Kidney (tissue), 14 donors: Measurements from ENCODE around the gene C11orf71. TPM values are rescaled to one million over a fixed set of nuclear protein-coding genes. Genes with fewer than 3 reads are reported as not detected.

Experiments
- DNase-seq, 5 donors: peaks; one replicate each; pipeline ENCODE4 v3.0.0-alpha.2; 2013 to 2020
- FAIRE-seq: peaks from 2 replicates; lab custom pipeline; 2012; peaks lifted over from hg19 to GRCh38; lab: Jason Lieb, UNC
- H3K27ac ChIP-seq, 2 donors: one replicate each; pipeline ENCODE4 v1.7.0; 2013; ENCODE audit warnings: low read depth in 2 of 2, low read length in 2 of 2, inconsistent platforms in 1 of 2
- H3K27me3 ChIP-seq: one replicate; pipeline ENCODE4 v1.7.1; 2013; ENCODE audit warnings: low read length, inconsistent platforms; ENCODE audit not compliant: control insufficient read depth, insufficient read depth
- H3K36me3 ChIP-seq, 3 donors: one replicate each; pipeline versions ENCODE4 v1.7.0 to v1.7.1; 2013; ENCODE audit warnings: low read length in 3 of 3, control low read depth in 1 of 3, inconsistent platforms in 1 of 3; ENCODE audit not compliant: insufficient read depth in 3 of 3, control insufficient read depth in 2 of 3
- H3K4me1 ChIP-seq, 3 donors: one replicate each; pipeline versions ENCODE4 v1.7.0 to v1.7.1; 2013; ENCODE audit warnings: low read length in 3 of 3, inconsistent platforms in 1 of 3, low read depth in 1 of 3; ENCODE audit not compliant: control insufficient read depth in 2 of 3, insufficient read depth in 2 of 3
- H3K4me3 ChIP-seq, 3 donors: one replicate each; pipeline versions ENCODE4 v1.7.0 to v1.8.1; 2013; ENCODE audit warnings: low read length in 3 of 3, control low read depth in 1 of 3, inconsistent platforms in 1 of 3
- H3K9ac ChIP-seq, 3 donors: one replicate each; pipeline versions ENCODE4 v1.7.0 to v1.7.1; 2013; ENCODE audit warnings: low read length in 3 of 3, control low read depth in 1 of 3, inconsistent platforms in 1 of 3
- H3K9me3 ChIP-seq, 3 donors: one replicate each; pipeline versions ENCODE4 v1.7.0 to v1.7.1; 2013; ENCODE audit warnings: low read length in 3 of 3, control low read depth in 1 of 3, inconsistent platforms in 1 of 3; ENCODE audit not compliant: control insufficient read depth in 2 of 3, insufficient read depth in 1 of 3
- intact Hi-C: fragments of 100-400 bp; cut with DNase I; formaldehyde crosslinking; loops from one replicate; pipeline ENCODE4 v1.11.1; 2022
- polyA plus RNA-seq: library from polyadenylated mRNA; stranded (reverse); fragments of 350-450 nt; fragmentation: Illumina TruSeq; extraction: RNeasy Lipid Tissue Mini Kit (QIAGEN cat#74804); gene quantifications from one replicate; pipeline ENCODE4 v1.2.3, GENCODE V29; 2014; ENCODE audit warnings: low read depth, low replicate concordance; ENCODE audit not compliant: insufficient read depth
- total RNA-seq: library from RNA; stranded (reverse); fragmentation: NEBNext Ultra II Directional; extraction: Animal tissue kit (Norgen Biotek cat#: 25700); gene quantifications from one replicate; pipeline ENCODE4 v1.2.1, GENCODE V29; 2021
- TF ChIP-seq, protein P1 (sequence below): IDR thresholded peaks from 3 replicates; pipeline ENCODE4 v1.5.1; 2012; ENCODE audit warnings: mild to moderate bottlenecking, moderate library complexity, borderline replicate concordance; ENCODE audit not compliant: insufficient read depth; ENCODE audit errors: extremely low read depth
- donor health status: control.
- donor health status: control.
- donor health status: control.
- donor health status: control.
- donor health status: control.
- donor health status: DM: yes; HTN: yes; CAD: no.
- donor health status: Normal renal cell carcinoma (clear cell type).

C11orf71 gene
- total and polyA plus RNA-seq, 2 donors from 2014 or later = 12.3 to 21.2 TPM

- no peak for FAIRE-seq
These were observed 13.6 kb upstream of the C11orf71 start for GRCh38 chr11:114413958-114414357.

DNA sequence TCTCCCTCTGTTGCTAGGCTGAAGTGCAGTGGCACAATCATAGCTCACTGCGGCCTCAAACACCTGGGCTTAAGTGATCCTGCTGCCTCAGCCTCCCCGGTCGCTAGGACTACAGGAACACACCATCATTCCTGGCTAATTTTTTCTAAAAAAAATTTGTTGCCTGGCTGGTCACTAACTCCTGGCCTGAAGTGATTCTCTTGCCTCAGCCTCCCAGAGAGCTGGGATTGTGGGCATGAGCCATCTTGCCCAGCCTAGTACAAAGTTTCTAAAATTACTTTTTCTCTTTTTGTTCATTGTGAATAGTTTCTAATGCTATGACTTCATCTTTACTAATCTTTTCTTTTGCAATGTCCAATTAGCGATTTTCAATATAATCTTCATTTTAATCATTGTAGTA is 12.6 kb upstream of the C11orf71 start:
- DNase-seq (no peak), FAIRE-seq (no peak)
- Histone ChIP-seq H3K27ac (no peak overlapping the region), H3K4me3 (no peak overlapping the region), H3K4me1 (no peaks in the 10 kb centered on the region), H3K27me3 (no peaks in the 10 kb centered on the region), H3K36me3 (peaks cover 0 to 6% (median 2%) of the 10 kb centered on the region in 3 donors), H3K9ac (no peak overlapping the region), H3K9me3 (no peaks in the 10 kb centered on the region)
- TF ChIP-seq, protein P1, sequence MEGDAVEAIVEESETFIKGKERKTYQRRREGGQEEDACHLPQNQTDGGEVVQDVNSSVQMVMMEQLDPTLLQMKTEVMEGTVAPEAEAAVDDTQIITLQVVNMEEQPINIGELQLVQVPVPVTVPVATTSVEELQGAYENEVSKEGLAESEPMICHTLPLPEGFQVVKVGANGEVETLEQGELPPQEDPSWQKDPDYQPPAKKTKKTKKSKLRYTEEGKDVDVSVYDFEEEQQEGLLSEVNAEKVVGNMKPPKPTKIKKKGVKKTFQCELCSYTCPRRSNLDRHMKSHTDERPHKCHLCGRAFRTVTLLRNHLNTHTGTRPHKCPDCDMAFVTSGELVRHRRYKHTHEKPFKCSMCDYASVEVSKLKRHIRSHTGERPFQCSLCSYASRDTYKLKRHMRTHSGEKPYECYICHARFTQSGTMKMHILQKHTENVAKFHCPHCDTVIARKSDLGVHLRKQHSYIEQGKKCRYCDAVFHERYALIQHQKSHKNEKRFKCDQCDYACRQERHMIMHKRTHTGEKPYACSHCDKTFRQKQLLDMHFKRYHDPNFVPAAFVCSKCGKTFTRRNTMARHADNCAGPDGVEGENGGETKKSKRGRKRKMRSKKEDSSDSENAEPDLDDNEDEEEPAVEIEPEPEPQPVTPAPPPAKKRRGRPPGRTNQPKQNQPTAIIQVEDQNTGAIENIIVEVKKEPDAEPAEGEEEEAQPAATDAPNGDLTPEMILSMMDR = no peak
- intact Hi-C loops = no loop called here

More at GRCh38 chr11:114413958-114414357, 13.6 kb upstream of the C11orf71 start:
- no peaks in the 10 kb centered on the region for H3K27me3 ChIP-seq
- intact Hi-C loops = no loop called here
- H3K4me1 ChIP-seq = no peaks in the 10 kb centered on the region
- H3K4me3 ChIP-seq = no peak overlapping the region
- no peak for DNase-seq
- no peaks in the 10 kb centered on the region for H3K9me3 ChIP-seq
- TF ChIP-seq, protein P1 = no peak
- H3K9ac ChIP-seq = no peak overlapping the region
- H3K27ac ChIP-seq = no peak overlapping the region
- peaks cover 0 to 3% (median 2%) of the 10 kb centered on the region in 3 donors for H3K36me3 ChIP-seq

- H3K27ac ChIP-seq = peak overlapping the region in 1 of 2 donors; percentile 92
- intact Hi-C loops = no loop called here
- H3K4me1 ChIP-seq = peaks cover 0 to 16% (median 5%) of the 10 kb centered on the region in 3 donors
- H3K27me3 ChIP-seq = no peaks in the 10 kb centered on the region
- peak overlapping the region; percentile 98 to 99 (median 99) for H3K9ac ChIP-seq
- no peaks in the 10 kb centered on the region for H3K9me3 ChIP-seq
- peak in 2 of 5 donors; percentile 41 to 48 for DNase-seq
- H3K36me3 ChIP-seq = peaks cover 0 to 4% (median 2%) of the 10 kb centered on the region in 3 donors
- FAIRE-seq = no peak
- H3K4me3 ChIP-seq = peak overlapping the region; percentile 94 to 100 (median 100)
- TF ChIP-seq, protein P1 = no peak
These were observed 1.0 kb upstream of the C11orf71 start for GRCh38 chr11:114401311-114401710.

- H3K9me3 ChIP-seq = no peaks in the 10 kb centered on the region
- TF ChIP-seq, protein P1 = no peak
- peak overlapping the region; percentile 92 to 99 for H3K27ac ChIP-seq
- H3K27me3 ChIP-seq = no peaks in the 10 kb centered on the region
- intact Hi-C loops = no loop called here
- peaks cover 0 to under 1% (median 0%) of the 10 kb centered on the region in 3 donors for H3K36me3 ChIP-seq
- FAIRE-seq (no peak), DNase-seq (no peak)
- H3K4me1 ChIP-seq = peaks cover 0 to 16% (median 5%) of the 10 kb centered on the region in 3 donors
- peak overlapping the region; percentile 98 to 99 (median 99) for H3K9ac ChIP-seq
- peak overlapping the region; percentile 94 to 100 (median 100) for H3K4me3 ChIP-seq
These were observed 558 bp upstream of the C11orf71 start for GRCh38 chr11:114400915-114401223.
